Naive thymus-derived CD4-positive, alpha-beta T cell (primary cell): ENCODE results near the gene UVRAG. TPM values are rescaled to one million over a fixed set of nuclear protein-coding genes. Genes with fewer than 3 reads are reported as not detected.

Experiments
- ATAC-seq: fragments of 150-1000 bp; cut with Tn5 transposase; 2 replicates; pipeline ENCODE4 v1.10.0; 2021; ENCODE audit warnings: mild to moderate bottlenecking, moderate library complexity
- CTCF ChIA-PET: fragments of 350-600 bp; sonication (Branson Sonifier 250); formaldehyde crosslinking; loops from one replicate; lab custom pipeline; 2021; ENCODE audit warnings: antibody characterized with exemption; lab: Charles Lee
- POLR2A ChIA-PET: fragments of 350-600 bp; sonication (Branson Sonifier 250); formaldehyde crosslinking; loops from one replicate; lab custom pipeline; 2021; ENCODE audit warnings: antibody characterized with exemption, inconsistent platforms; lab: Charles Lee
- DNase-seq, 9 donors: peaks; one replicate each; pipeline versions ENCODE4 v3.0.0 to v3.0.0-alpha.2; 2020 to 2022; ENCODE audit warnings: mixed read lengths in 1 of 9
- H3K27ac ChIP-seq: one replicate; pipeline ENCODE4 v1.7.0; 2013; ENCODE audit warnings: mild to moderate bottlenecking, low read depth, low read length, moderate library complexity
- H3K27me3 ChIP-seq, 2 donors: one replicate each; pipeline ENCODE4 v1.7.0; 2013; ENCODE audit warnings: low read length in 2 of 2, mild to moderate bottlenecking in 2 of 2, moderate library complexity in 2 of 2; ENCODE audit not compliant: control insufficient read depth in 2 of 2, insufficient read depth in 2 of 2
- H3K36me3 ChIP-seq, 3 experiments: 1 replicate in 2 of 3; 2 replicates in 1 of 3; pipeline ENCODE4 v1.7.0; 2013; ENCODE audit warnings: low read length in 3 of 3, mild to moderate bottlenecking in 3 of 3, moderate library complexity in 1 of 3; ENCODE audit not compliant: insufficient read depth in 3 of 3, control insufficient read depth in 2 of 3
- H3K4me1 ChIP-seq, 2 donors: one replicate each; pipeline ENCODE4 v1.7.0; 2013; ENCODE audit warnings: low read length in 2 of 2, mild to moderate bottlenecking in 2 of 2, moderate library complexity in 1 of 2; ENCODE audit not compliant: control insufficient read depth in 2 of 2, insufficient read depth in 2 of 2
- H3K4me3 ChIP-seq: 2 replicates; pipeline ENCODE4 v1.7.0; 2013; ENCODE audit warnings: mild to moderate bottlenecking, low read length
- H3K9me3 ChIP-seq, 3 experiments: 1 replicate in 2 of 3; 2 replicates in 1 of 3; pipeline ENCODE4 v1.7.0; 2013; ENCODE audit warnings: low read length in 3 of 3; ENCODE audit not compliant: control insufficient read depth in 2 of 3
- H3K27ac Mint-ChIP-seq, 9 donors: one replicate each; pipeline ENCODE4 v1.8.0; 2020 to 2022; ENCODE audit warnings: mixed read lengths in 9 of 9, mild to moderate bottlenecking in 8 of 9, moderate library complexity in 5 of 9, inconsistent platforms in 2 of 9
- H3K27me3 Mint-ChIP-seq, 5 donors: one replicate each; pipeline ENCODE4 v1.8.0; 2021 to 2022; ENCODE audit warnings: mixed read lengths in 5 of 5, mild to moderate bottlenecking in 1 of 5
- H3K36me3 Mint-ChIP-seq, 5 donors: one replicate each; pipeline ENCODE4 v1.8.0; 2020 to 2022; ENCODE audit warnings: mixed read lengths in 5 of 5, mild to moderate bottlenecking in 3 of 5, inconsistent platforms in 1 of 5
- H3K4me1 Mint-ChIP-seq, 7 donors: one replicate each; pipeline ENCODE4 v1.8.0; 2020 to 2022; ENCODE audit warnings: mixed read lengths in 7 of 7, mild to moderate bottlenecking in 3 of 7, inconsistent platforms in 1 of 7
- H3K4me3 Mint-ChIP-seq, 10 donors: one replicate each; pipeline ENCODE4 v1.8.0; 2020 to 2022; ENCODE audit warnings: mild to moderate bottlenecking in 10 of 10, mixed read lengths in 10 of 10, moderate library complexity in 6 of 10, inconsistent platforms in 2 of 10
- H3K9me3 Mint-ChIP-seq, 11 donors: one replicate each; pipeline ENCODE4 v1.8.0; 2020 to 2022; ENCODE audit warnings: mixed read lengths in 11 of 11, mild to moderate bottlenecking in 4 of 11, inconsistent platforms in 1 of 11, moderate library complexity in 1 of 11
- intact Hi-C, 2 donors: fragments of 100-400 bp; cut with micrococcal nuclease; formaldehyde crosslinking; loops; one replicate each; pipeline ENCODE4 v1.15.1; 2023
- polyA plus RNA-seq, 2 donors: library from polyadenylated mRNA; unstranded; fragments of 300-500 nt; fragmentation: Illumina TruSeq; gene quantifications; one replicate each; pipeline ENCODE4 v1.2.3, GENCODE V29; 2021
- total RNA-seq, 6 experiments: library from RNA in 5 of 6; stranded (reverse) in 5 of 6; gene quantifications; 1 replicate in 5 of 6; 2 replicates in 1 of 6; pipeline ENCODE4 v1.2.3 and lab custom pipeline; 2021 to 2026

Gene UVRAG
- total and polyA plus RNA-seq, 7 experiments from 2014 or later = 12.3 to 46.1 (median 24.6) TPM

DNA sequence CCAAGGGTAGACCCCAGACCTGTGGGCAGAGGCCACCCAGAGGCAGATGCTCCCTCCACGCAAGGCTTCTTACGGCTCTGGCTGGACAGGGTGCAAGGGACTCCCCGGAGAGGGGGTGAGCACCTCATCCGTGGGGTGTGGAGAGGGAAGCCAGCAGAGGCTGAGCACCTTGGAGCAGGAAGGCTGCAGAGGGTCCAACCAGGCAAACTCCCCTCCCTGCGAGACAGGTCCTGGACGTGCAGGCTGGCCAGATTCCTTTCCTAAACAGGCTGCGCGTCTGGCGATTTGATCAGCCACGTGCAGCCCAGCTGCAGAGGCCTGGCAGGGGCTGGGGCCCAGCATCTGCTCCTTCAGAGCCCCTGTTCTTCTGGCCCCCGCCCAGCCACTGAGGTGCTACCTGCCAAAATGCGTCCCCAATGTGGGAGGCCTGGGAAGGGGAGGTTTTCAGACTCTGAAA lies 342.0 kb downstream of the UVRAG start:
- no peak overlapping the region for H3K4me3 Mint-ChIP-seq
- DNase-seq (no peak), ATAC-seq (no peak)
- Histone ChIP-seq H3K4me3 (no peak overlapping the region), H3K9me3 (no peaks in the 10 kb centered on the region), H3K27me3 (no peaks in the 10 kb centered on the region), H3K27ac (no peak overlapping the region), H3K4me1 (peaks cover 0 to 21% of the 10 kb centered on the region in 2 donors), H3K36me3 (no peaks in the 10 kb centered on the region)
- CTCF ChIA-PET = interaction anchor here (1.0 kb wide), 1 partner anchor 260 kb away, joined by 3 read pairs; no protein-coding TSS in a partner anchor
- no peaks in the 10 kb centered on the region for H3K36me3 Mint-ChIP-seq
- H3K27me3 Mint-ChIP-seq = peaks cover 4 to 18% (median 10%) of the 10 kb centered on the region in 5 donors
- no peak overlapping the region for H3K27ac Mint-ChIP-seq
- H3K4me1 Mint-ChIP-seq = peaks cover 14 to 17% (median 15%) of the 10 kb centered on the region in 7 donors
- POLR2A ChIA-PET = no interaction called here
- intact Hi-C loops = no loop called here
- no peaks in the 10 kb centered on the region for H3K9me3 Mint-ChIP-seq

DNA sequence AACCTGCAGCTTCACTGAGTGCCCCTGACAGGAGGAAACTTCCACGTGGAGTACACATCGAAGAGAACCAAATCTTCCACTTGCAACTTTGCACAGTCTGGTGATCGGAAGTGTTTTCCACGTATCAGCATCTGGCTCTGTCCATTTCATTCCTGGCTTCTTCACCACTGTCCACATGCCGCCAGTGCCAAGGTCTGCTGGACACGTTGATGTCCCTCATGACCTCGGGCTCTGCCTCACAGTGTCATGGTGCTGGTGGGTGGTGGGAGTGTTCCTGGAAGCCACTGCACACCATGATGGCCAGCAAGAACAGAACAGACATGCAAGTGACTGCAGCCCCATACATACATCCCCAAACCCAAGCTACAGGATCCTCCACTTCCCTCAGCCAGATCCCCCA lies 342.9 kb downstream of the UVRAG start:
- Histone ChIP-seq H3K36me3 (no peaks in the 10 kb centered on the region), H3K9me3 (no peaks in the 10 kb centered on the region), H3K27me3 (no peaks in the 10 kb centered on the region), H3K4me3 (no peak overlapping the region), H3K4me1 (peaks cover 0 to 15% of the 10 kb centered on the region in 2 donors), H3K27ac (no peak overlapping the region)
- intact Hi-C loops = no loop called here
- Mint-ChIP-seq H3K36me3 (no peaks in the 10 kb centered on the region), H3K4me1 (peaks cover 6 to 8% (median 7%) of the 10 kb centered on the region in 7 donors), H3K9me3 (no peaks in the 10 kb centered on the region), H3K27me3 (peaks cover under 1 to 15% (median 7%) of the 10 kb centered on the region in 5 donors), H3K4me3 (no peak overlapping the region), H3K27ac (no peak overlapping the region)
- ATAC-seq = no peak
- CTCF ChIA-PET = interaction anchor here (0.7 to 1.0 kb wide), 4 partner anchors 18 to 261 kb away, joined by 3 read pairs; no protein-coding TSS in a partner anchor
- POLR2A ChIA-PET = no interaction called here
- DNase-seq = no peak

DNA sequence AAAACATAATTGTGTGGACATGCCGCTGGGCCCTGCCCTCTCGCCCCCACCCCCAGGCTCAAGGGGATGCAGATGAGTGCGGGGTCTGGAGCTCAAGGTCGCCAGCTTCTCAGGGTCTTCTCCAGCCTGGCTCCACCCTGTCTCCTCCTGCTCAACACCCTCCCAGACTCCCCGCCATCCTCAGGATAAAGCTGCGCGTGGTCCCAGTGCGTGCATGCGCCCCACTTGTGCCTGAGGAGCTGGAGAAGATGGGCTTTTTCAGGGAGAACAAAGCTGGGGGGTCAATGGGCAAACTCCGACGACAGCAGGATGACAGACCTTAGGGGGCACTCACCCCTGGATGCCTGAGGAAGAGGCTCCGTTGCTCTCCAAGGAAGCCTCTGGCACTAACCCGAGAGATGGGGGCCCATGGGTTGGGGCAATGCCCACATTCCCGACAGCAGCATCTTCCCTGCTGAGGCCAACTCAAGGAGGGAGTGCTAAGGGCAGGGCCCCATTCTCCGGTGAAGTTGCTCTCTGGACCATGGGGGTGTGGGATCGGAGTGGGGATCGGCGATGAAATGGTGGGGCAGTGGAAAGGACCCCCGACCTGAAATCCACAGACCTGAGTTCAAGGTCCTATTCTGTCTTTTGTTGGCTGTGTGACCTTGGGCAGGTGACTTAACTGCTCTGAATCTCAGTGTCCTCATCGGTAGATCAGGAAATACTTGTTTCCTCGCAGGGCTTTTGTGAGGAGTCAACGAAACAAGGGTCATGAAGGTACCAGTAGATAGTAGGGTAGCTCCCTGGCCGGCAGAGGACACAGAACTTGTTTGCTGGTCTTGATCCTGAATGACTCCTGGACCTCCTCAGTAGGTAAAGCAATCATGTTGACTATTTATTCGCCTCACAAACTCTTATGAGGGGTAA lies 343.6 kb downstream of the UVRAG start:
- no peaks in the 10 kb centered on the region for H3K36me3 Mint-ChIP-seq
- Histone ChIP-seq H3K27me3 (no peaks in the 10 kb centered on the region), H3K4me3 (no peak overlapping the region), H3K36me3 (no peaks in the 10 kb centered on the region), H3K27ac (no peak overlapping the region), H3K4me1 (peaks cover 0 to 7% of the 10 kb centered on the region in 2 donors), H3K9me3 (no peaks in the 10 kb centered on the region)
- H3K27me3 Mint-ChIP-seq = peaks cover 0 to 12% (median 0%) of the 10 kb centered on the region in 5 donors
- peaks cover 0 to under 1% (median 0%) of the 10 kb centered on the region in 7 donors for H3K4me1 Mint-ChIP-seq
- CTCF ChIA-PET = interaction anchor here (0.6 to 1.0 kb wide), 2 partner anchors 261 kb away, joined by 3 read pairs; no protein-coding TSS in a partner anchor
- no peak overlapping the region for H3K4me3 Mint-ChIP-seq
- POLR2A ChIA-PET = no interaction called here
- ATAC-seq (no peak), DNase-seq (no peak)
- H3K27ac Mint-ChIP-seq = no peak overlapping the region
- intact Hi-C loops = no loop called here
- no peaks in the 10 kb centered on the region for H3K9me3 Mint-ChIP-seq

DNA sequence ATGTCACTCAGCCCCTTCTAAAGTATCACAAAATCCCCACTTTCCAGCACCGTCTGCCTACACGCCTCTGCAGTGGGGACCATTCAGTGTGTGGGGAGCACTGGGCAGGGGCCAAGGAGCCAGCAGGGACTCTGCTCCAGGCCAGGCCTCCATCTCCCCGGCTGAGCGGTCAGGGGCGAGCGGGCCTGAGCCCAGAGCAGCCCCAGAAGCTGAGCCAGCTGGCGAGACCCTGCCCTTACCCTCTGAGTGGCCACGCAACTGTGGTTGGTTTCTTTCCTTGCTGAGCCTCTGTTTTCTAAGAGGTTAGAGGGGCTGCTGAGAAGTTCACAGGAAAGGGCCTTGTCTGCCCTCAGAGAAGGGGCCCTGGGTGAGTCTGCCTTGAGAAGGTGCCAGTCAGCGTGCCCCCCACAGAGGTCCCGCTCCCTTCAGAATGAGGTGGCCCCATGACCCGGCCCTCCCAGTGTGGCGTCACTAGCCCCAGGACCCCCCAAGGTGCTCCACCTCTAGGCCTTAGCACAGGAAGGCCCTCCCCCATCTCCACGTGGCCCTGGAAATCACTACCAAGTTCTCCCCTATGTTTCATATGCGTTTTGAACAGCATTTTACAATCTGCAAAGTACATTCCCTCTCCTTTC lies 344.4 kb downstream of the UVRAG start:
- H3K36me3 Mint-ChIP-seq = no peaks in the 10 kb centered on the region
- intact Hi-C loops = no loop called here
- H3K27me3 ChIP-seq = no peaks in the 10 kb centered on the region
- H3K27ac Mint-ChIP-seq = no peak overlapping the region
- H3K9me3 Mint-ChIP-seq = no peaks in the 10 kb centered on the region
- H3K4me3 ChIP-seq = no peak overlapping the region
- no peaks in the 10 kb centered on the region for H3K4me1 ChIP-seq
- DNase-seq = no peak
- ChIA-PET POLR2A (no interaction called here), CTCF (interaction anchor here (0.6 kb wide), 1 partner anchor 262 kb away, joined by 3 read pairs; no protein-coding TSS in a partner anchor)
- peaks cover 0 to 4% (median 0%) of the 10 kb centered on the region in 5 donors for H3K27me3 Mint-ChIP-seq
- H3K36me3 ChIP-seq = no peaks in the 10 kb centered on the region
- no peak overlapping the region for H3K27ac ChIP-seq
- no peaks in the 10 kb centered on the region for H3K9me3 ChIP-seq
- no peak overlapping the region for H3K4me3 Mint-ChIP-seq
- no peaks in the 10 kb centered on the region for H3K4me1 Mint-ChIP-seq
- ATAC-seq = no peak

DNA sequence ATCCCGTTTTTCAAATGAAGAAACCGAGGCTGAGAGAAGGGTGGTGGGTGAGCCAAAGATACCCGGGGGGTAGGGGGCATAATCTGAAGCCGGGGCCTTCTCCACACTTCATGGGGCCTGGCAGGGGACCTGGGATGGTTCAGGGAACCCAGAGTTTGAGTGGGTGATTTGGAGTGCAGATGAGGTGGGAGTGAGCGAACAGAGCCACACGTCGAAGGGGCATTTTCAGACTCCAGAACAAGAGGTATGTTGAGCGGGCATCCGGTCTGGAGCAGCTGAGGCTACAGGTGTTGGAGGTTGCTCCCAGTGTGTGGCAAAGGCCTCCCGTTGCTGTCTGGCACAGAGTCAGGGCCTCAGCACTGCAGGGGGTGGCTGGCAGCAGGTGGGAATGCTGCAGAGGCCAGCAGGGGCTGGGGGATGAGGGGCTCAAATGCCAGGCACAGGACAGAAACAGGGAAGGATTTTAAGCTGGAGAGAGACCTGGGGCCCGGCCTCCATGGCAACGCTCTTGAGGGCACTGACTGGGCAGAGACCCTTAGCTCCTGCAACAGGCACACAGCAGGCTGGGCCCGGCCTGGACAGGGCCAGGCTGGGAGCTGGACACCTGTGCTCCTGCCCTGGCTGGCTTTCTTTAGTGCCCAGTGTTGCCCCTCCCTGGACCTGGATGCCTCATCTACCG lies 345.1 kb downstream of the UVRAG start:
- H3K27ac ChIP-seq = no peak overlapping the region
- Mint-ChIP-seq H3K4me3 (no peak overlapping the region), H3K27ac (no peak overlapping the region), H3K27me3 (peaks cover 0 to 3% (median 0%) of the 10 kb centered on the region in 5 donors), H3K4me1 (no peaks in the 10 kb centered on the region), H3K36me3 (no peaks in the 10 kb centered on the region), H3K9me3 (no peaks in the 10 kb centered on the region)
- POLR2A ChIA-PET = no interaction called here
- no peaks in the 10 kb centered on the region for H3K36me3 ChIP-seq
- H3K27me3 ChIP-seq = no peaks in the 10 kb centered on the region
- DNase-seq (no peak), ATAC-seq (no peak)
- no peak overlapping the region for H3K4me3 ChIP-seq
- CTCF ChIA-PET = no interaction called here
- no peaks in the 10 kb centered on the region for H3K9me3 ChIP-seq
- intact Hi-C loops = no loop called here
- H3K4me1 ChIP-seq = no peaks in the 10 kb centered on the region

DNA sequence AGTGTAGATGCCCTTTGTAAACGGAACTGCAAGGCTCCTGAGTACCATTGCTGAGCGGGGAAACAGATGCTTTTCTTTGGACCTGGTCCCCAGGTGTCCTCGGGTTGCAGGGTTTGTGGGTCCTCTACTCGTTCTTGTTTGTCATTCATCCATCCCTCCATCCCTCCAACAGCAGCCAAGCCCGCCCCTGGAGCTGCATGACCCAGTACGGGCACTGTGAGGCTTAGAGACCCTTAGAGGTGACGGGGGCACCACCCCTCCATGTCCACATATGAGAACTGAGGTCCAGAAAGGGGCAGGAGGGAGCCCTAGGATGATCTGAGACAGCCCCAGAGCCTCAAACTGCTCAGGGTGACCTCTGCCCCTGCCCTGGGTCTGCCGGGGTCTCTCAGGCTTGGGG lies 345.8 kb downstream of the UVRAG start:
- no peaks in the 10 kb centered on the region for H3K4me1 ChIP-seq
- H3K27me3 ChIP-seq = no peaks in the 10 kb centered on the region
- Mint-ChIP-seq H3K27me3 (no peaks in the 10 kb centered on the region), H3K9me3 (no peaks in the 10 kb centered on the region), H3K27ac (no peak overlapping the region), H3K4me3 (no peak overlapping the region), H3K4me1 (no peaks in the 10 kb centered on the region), H3K36me3 (no peaks in the 10 kb centered on the region)
- ChIA-PET POLR2A (no interaction called here), CTCF (no interaction called here)
- no peaks in the 10 kb centered on the region for H3K36me3 ChIP-seq
- H3K27ac ChIP-seq = no peak overlapping the region
- intact Hi-C loops = no loop called here
- no peak overlapping the region for H3K4me3 ChIP-seq
- no peaks in the 10 kb centered on the region for H3K9me3 ChIP-seq
- ATAC-seq (no peak), DNase-seq (no peak)
